H1 (cell line): Measurements from ENCODE around the gene IFT80. TPM values are rescaled to one million over a fixed set of nuclear protein-coding genes. Genes with fewer than 3 reads are reported as not detected.

Experiments
- CTCF ChIA-PET: fragments of 300-600 bp; sonication (Branson Sonifier 250); formaldehyde crosslinking; loops from one replicate; lab custom pipeline; 2021; ENCODE audit not compliant: partially characterized antibody; lab: Charles Lee
- POLR2A ChIA-PET: fragments of 300-600 bp; sonication (Branson Sonifier 250); formaldehyde crosslinking; loops from one replicate; lab custom pipeline; 2021; ENCODE audit warnings: inconsistent platforms; ENCODE audit not compliant: partially characterized antibody; lab: Charles Lee
- DNase-seq, 2 experiments: peaks; one replicate each; pipeline versions ENCODE4 v3.0.0 to v3.0.0-alpha.2; 2010 to 2022; ENCODE audit warnings: low spot score in 2 of 2, low read depth in 1 of 2, mixed read lengths in 1 of 2
- FAIRE-seq: peaks from 2 replicates; lab custom pipeline; 2011; peaks lifted over from hg19 to GRCh38; lab: Jason Lieb, UNC
- H2AFZ ChIP-seq: 2 replicates; pipeline ENCODE4 v1.8.1; 2012; ENCODE audit warnings: low read length, inconsistent platforms
- H2AK5ac ChIP-seq: 2 replicates; pipeline ENCODE4 v1.6.1; 2013; ENCODE audit warnings: low read depth, low read length
- H2BK120ac ChIP-seq: replicated peaks from 2 replicates; pipeline ENCODE3; 2013; ENCODE audit warnings: low read depth, low read length, inconsistent platforms
- H2BK12ac ChIP-seq: 2 replicates; pipeline ENCODE4 v1.6.1; 2013; ENCODE audit warnings: low read depth, low read length
- H2BK15ac ChIP-seq: 2 replicates; pipeline ENCODE4 v1.6.1; 2013; ENCODE audit warnings: low read length
- H2BK20ac ChIP-seq: 2 replicates; pipeline ENCODE4 v1.6.1; 2013; ENCODE audit warnings: low read length
- H2BK5ac ChIP-seq: 2 replicates; pipeline ENCODE4 v1.6.1; 2013; ENCODE audit warnings: low read depth, low read length
- H3K14ac ChIP-seq: 2 replicates; pipeline ENCODE4 v1.6.1; 2013; ENCODE audit warnings: inconsistent platforms; ENCODE audit not compliant: insufficient read length
- H3K18ac ChIP-seq: 2 replicates; pipeline ENCODE4 v1.6.1; 2013; ENCODE audit warnings: low read length; ENCODE audit errors: extremely low read depth
- H3K23ac ChIP-seq: 2 replicates; pipeline ENCODE4 v1.6.1; 2013; ENCODE audit warnings: inconsistent platforms; ENCODE audit not compliant: insufficient read length
- H3K23me2 ChIP-seq: 2 replicates; pipeline ENCODE4 v1.6.1; 2013; ENCODE audit warnings: low read depth, low read length
- H3K27ac ChIP-seq: 2 replicates; pipeline ENCODE4 v1.6.1; 2011; ENCODE audit warnings: low read depth, low read length, inconsistent platforms
- H3K27me3 ChIP-seq, 4 experiments: replicated peaks in 1 of 4; 1 replicate in 1 of 4; 2 replicates in 3 of 4; pipeline versions ENCODE4 v1.6.1 to v1.8.1; 2011 to 2013; ENCODE audit warnings: low read length in 3 of 4, mild to moderate bottlenecking in 3 of 4, inconsistent platforms in 2 of 4, mixed read lengths in 2 of 4, moderate library complexity in 1 of 4; ENCODE audit not compliant: control insufficient read depth in 3 of 4, insufficient read depth in 3 of 4; ENCODE audit errors: extremely low read depth in 1 of 4
- H3K36me3 ChIP-seq, 4 experiments: 2 replicates each; pipeline versions ENCODE4 v1.6.1 to v1.8.1; 2011 to 2013; ENCODE audit warnings: mild to moderate bottlenecking in 4 of 4, low read length in 3 of 4, moderate library complexity in 2 of 4, control low read depth in 1 of 4, inconsistent platforms in 1 of 4; ENCODE audit not compliant: insufficient read depth in 4 of 4, control insufficient read depth in 2 of 4
- H3K4ac ChIP-seq: replicated peaks from 2 replicates; pipeline ENCODE3; 2013; ENCODE audit warnings: low read length, low read depth, mixed read lengths, inconsistent platforms; ENCODE audit not compliant: insufficient read length
- H3K4me1 ChIP-seq, 4 experiments: replicated peaks in 1 of 4; 1 replicate in 1 of 4; 2 replicates in 3 of 4; pipeline versions ENCODE4 v1.6.1 to v1.8.1; 2011 to 2013; ENCODE audit warnings: low read length in 3 of 4, inconsistent platforms in 2 of 4, mixed read lengths in 1 of 4; ENCODE audit not compliant: insufficient read depth in 4 of 4, control insufficient read depth in 3 of 4
- H3K4me2 ChIP-seq, 2 experiments: 2 replicates each; pipeline versions ENCODE4 v1.6.1 to v1.8.1; 2011 to 2013; ENCODE audit warnings: low read depth in 2 of 2, low read length in 2 of 2, control low read depth in 1 of 2, inconsistent platforms in 1 of 2, mild to moderate bottlenecking in 1 of 2; ENCODE audit not compliant: insufficient read depth in 1 of 2
- H3K4me3 ChIP-seq, 4 experiments: fragments of 200-600, 300-600 bp in 1 of 4; sonication (generic), shearing (Covaris generic), sonication (Bioruptor Twin) in 1 of 4; 2 replicates each; pipeline versions ENCODE4 v1.5.1 to v1.8.1; 2011 to 2016; ENCODE audit warnings: low read length in 4 of 4, low read depth in 3 of 4, control low read depth in 2 of 4, inconsistent platforms in 2 of 4, mild to moderate bottlenecking in 2 of 4, mixed read lengths in 1 of 4, moderate library complexity in 1 of 4; ENCODE audit not compliant: insufficient read depth in 2 of 4; ENCODE audit errors: extremely low read depth in 1 of 4
- H3K56ac ChIP-seq: replicated peaks from 2 replicates; pipeline ENCODE3; 2013; ENCODE audit warnings: low read depth, mild to moderate bottlenecking, mixed read lengths, low read length, inconsistent platforms; ENCODE audit not compliant: insufficient read length
- H3K79me1 ChIP-seq: 2 replicates; pipeline ENCODE4 v1.6.1; 2013; ENCODE audit warnings: low read depth, low read length, control low read depth
- H3K79me2 ChIP-seq, 2 experiments: 2 replicates each; pipeline versions ENCODE4 v1.6.1 to v1.8.1; 2012 to 2013; ENCODE audit warnings: low read length in 2 of 2, mild to moderate bottlenecking in 2 of 2, inconsistent platforms in 1 of 2; ENCODE audit not compliant: insufficient read depth in 2 of 2, control insufficient read depth in 1 of 2
- H3K9ac ChIP-seq, 4 experiments: replicated peaks in 1 of 4; 1 replicate in 1 of 4; 2 replicates in 3 of 4; pipeline versions ENCODE4 v1.6.1 to v1.8.1; 2011 to 2013; ENCODE audit warnings: low read depth in 3 of 4, low read length in 3 of 4, control low read depth in 2 of 4, mild to moderate bottlenecking in 2 of 4, moderate library complexity in 2 of 4, inconsistent platforms in 1 of 4; ENCODE audit errors: extremely low read depth in 1 of 4
- H3K9me3 ChIP-seq, 2 experiments: 2 replicates each; pipeline versions ENCODE4 v1.6.1 to v1.8.1; 2012 to 2013; ENCODE audit warnings: mild to moderate bottlenecking in 2 of 2, moderate library complexity in 2 of 2, control low read depth in 1 of 2, inconsistent platforms in 1 of 2, low read depth in 1 of 2, low read length in 1 of 2, mixed read lengths in 1 of 2; ENCODE audit not compliant: insufficient read depth in 2 of 2
- H4K20me1 ChIP-seq, 2 experiments: replicated peaks in 1 of 2; 2 replicates each; pipeline versions ENCODE3 to v1.8.1; 2011 to 2013; ENCODE audit warnings: inconsistent platforms in 2 of 2, low read length in 2 of 2, mild to moderate bottlenecking in 1 of 2; ENCODE audit not compliant: insufficient read depth in 2 of 2, control insufficient read depth in 1 of 2
- H4K5ac ChIP-seq: 2 replicates; pipeline ENCODE4 v1.6.1; 2013; ENCODE audit warnings: low read length, low read depth, mixed read lengths, inconsistent platforms; ENCODE audit not compliant: insufficient read length
- H4K8ac ChIP-seq: 2 replicates; pipeline ENCODE4 v1.8.0; 2013; ENCODE audit warnings: mild to moderate bottlenecking, moderate library complexity, low read length, inconsistent platforms; ENCODE audit not compliant: insufficient read depth; ENCODE audit errors: extremely low read depth
- H4K91ac ChIP-seq: replicated peaks from 2 replicates; pipeline ENCODE3; 2013; ENCODE audit warnings: low read length, mixed read lengths, inconsistent platforms; ENCODE audit not compliant: insufficient read length
- BRCA1 ChIP-seq: IDR thresholded peaks from 2 replicates; pipeline ENCODE4 v1.6.1; 2012; ENCODE audit warnings: low read depth, low read length, improper control_type of control experiment
- CBX5 ChIP-seq: fragments of 300-800, 300-1000 bp; sonication (generic); IDR thresholded peaks from 2 replicates; pipeline ENCODE4 v1.7.1; 2016; ENCODE audit warnings: antibody characterized with exemption, low read length, low read depth
- CTCF ChIP-seq, 3 experiments: IDR thresholded peaks; 1 replicate in 2 of 3; 2 replicates in 1 of 3; pipeline versions ENCODE4 v1.5.1 to v1.6.1; 2011; ENCODE audit warnings: low read length in 3 of 3, mild to moderate bottlenecking in 3 of 3, inconsistent platforms in 2 of 3, low read depth in 1 of 3, moderate library complexity in 1 of 3; ENCODE audit not compliant: insufficient read depth in 1 of 3; ENCODE audit errors: control extremely low read depth in 1 of 3
- EP300 ChIP-seq, 2 experiments: IDR thresholded peaks; 1 replicate in 1 of 2; 2 replicates in 1 of 2; pipeline ENCODE4 v1.6.1; 2011 to 2012; ENCODE audit warnings: low read depth in 2 of 2, low read length in 2 of 2, mild to moderate bottlenecking in 2 of 2, borderline replicate concordance in 1 of 2, inconsistent platforms in 1 of 2, moderate library complexity in 1 of 2
- EZH2 ChIP-seq: fragments of 200-600 bp; sonication (generic); IDR thresholded peaks from 2 replicates; pipeline ENCODE4 v1.7.1; 2012; ENCODE audit warnings: low read depth, mild to moderate bottlenecking, moderate library complexity, low read length, inconsistent platforms; ENCODE audit not compliant: severe bottlenecking
- FOSL1 ChIP-seq: IDR thresholded peaks from 2 replicates; pipeline ENCODE4 v1.6.1; 2011; ENCODE audit warnings: mild to moderate bottlenecking, low read depth, low read length, moderate library complexity; ENCODE audit not compliant: insufficient read depth
- KDM4A ChIP-seq: IDR thresholded peaks from one replicate; pipeline ENCODE4 v1.7.1; 2012; ENCODE audit warnings: low read depth, mild to moderate bottlenecking, moderate library complexity, low read length, inconsistent platforms; ENCODE audit not compliant: severe bottlenecking
- NRF1 ChIP-seq: IDR thresholded peaks from 2 replicates; pipeline ENCODE4 v1.6.1; 2011; ENCODE audit warnings: mild to moderate bottlenecking, low read depth, low read length, improper control_type of control experiment
- SP1 ChIP-seq: IDR thresholded peaks from 2 replicates; pipeline ENCODE4 v1.6.1; 2011; ENCODE audit warnings: low read depth, low read length
- SRF ChIP-seq: IDR thresholded peaks from 2 replicates; pipeline ENCODE4 v1.6.1; 2011; ENCODE audit warnings: mild to moderate bottlenecking, low read depth, low read length, moderate library complexity
- ZNF274 ChIP-seq: IDR thresholded peaks from 2 replicates; pipeline ENCODE4 v1.7.0; 2012; ENCODE audit warnings: low read length, borderline replicate concordance; ENCODE audit errors: extremely low read depth
- WGBS, 2 experiments: shearing (Covaris generic) in 1 of 2; methylation state at CpG; one replicate each; pipeline versions ENCODE4 v1.1.6 to v1.1.7; 2013 to 2015; ENCODE audit warnings: low lambda C conversion rate in 2 of 2, mixed read lengths in 2 of 2, inconsistent platforms in 1 of 2, low coverage in 1 of 2, missing lambda C conversion rate in 1 of 2; ENCODE audit not compliant: insufficient replicate concordance in 2 of 2, insufficient coverage in 1 of 2, insufficient read length in 1 of 2; ENCODE audit errors: extremely low coverage in 1 of 2, missing lambda C conversion rate in 1 of 2; 5-methylcytosine and 5-hydroxymethylcytosine counted together
- polyA plus RNA-seq, 7 experiments: library from polyadenylated mRNA; depleted of rRNA in 3 of 7; stranded (reverse) in 5 of 7; unstranded in 2 of 7; fragments of >200 nt in 5 of 7; fragments of 200-250 nt in 2 of 7; gene quantifications; 1 replicate in 5 of 7; 2 replicates in 1 of 7; 4 replicates in 1 of 7; pipeline versions ENCODE4 v1.2.1 to v1.2.3, GENCODE V29; 2011 to 2013; ENCODE audit warnings: missing spikeins in 2 of 7, mixed read lengths in 2 of 7
- total RNA-seq: library from RNA; stranded (reverse); fragmentation: NEBNext Ultra II Directional; extraction: Animal tissue kit (Norgen Biotek cat#: 25700); gene quantifications from 2 replicates; pipeline ENCODE4 v1.2.1, GENCODE V29; 2021

The IFT80 gene
- total and polyA plus RNA-seq, 2 of the 8 experiments (the other 6 are each of a cell fraction or from before 2014, with no cell fraction given): 7.2 to 25.9 TPM

- no peaks in the 10 kb centered on the region for H3K27me3 ChIP-seq
- TF ChIP-seq KDM4A (no peak), ZNF274 (no peak), BRCA1 (no peak), FOSL1 (no peak), NRF1 (no peak), CBX5 (no peak), CTCF (IDR thresholded peaks at IDR 0.05; ENCODE audit: control extremely low read depth in 1 of 3, insufficient read depth in 1 of 3, low read depth in 1 of 3, low read length in 3 of 3) (no peak), SRF (no peak), SP1 (no peak), EP300 (IDR thresholded peaks at IDR 0.05; ENCODE audit: borderline replicate concordance in 1 of 2, low read depth in 2 of 2, low read length in 2 of 2) (no peak), EZH2 (no peak)
- TF ChIP-seq, all 59 proteins: peak for 0
- H4K20me1 ChIP-seq: no peaks in the 10 kb centered on the region
- peaks cover 0 to 17% (median 6%) of the 10 kb centered on the region in 4 experiments; a peak in 3 of 8 replicates for H3K36me3 ChIP-seq
- H3K14ac ChIP-seq: no peak overlapping the region
- DNase-seq (no peak), FAIRE-seq (no peak)
- no peak overlapping the region for H2AK5ac ChIP-seq
- WGBS, 2 experiments: 81% methylated on average over 1 of the region's 1 CpG; no CpG with 5 or more reads in 1 of the 2 experiments
- no peaks in the 10 kb centered on the region for H3K23me2 ChIP-seq
- no peak overlapping the region for H3K18ac ChIP-seq
- H2BK120ac ChIP-seq: no peak overlapping the region
- no peak overlapping the region for H2BK5ac ChIP-seq
- H3K4ac ChIP-seq: no peak overlapping the region
- no peak overlapping the region for H3K4me3 ChIP-seq
- no peak overlapping the region for H3K4me2 ChIP-seq
- H3K79me1 ChIP-seq: no peaks in the 10 kb centered on the region
- H4K5ac ChIP-seq: no peak overlapping the region
- H3K27ac ChIP-seq: no peak overlapping the region
- H3K9ac ChIP-seq: no peak overlapping the region
- H2BK20ac ChIP-seq: no peak overlapping the region
- no peaks in the 10 kb centered on the region for H3K4me1 ChIP-seq
- H3K9me3 ChIP-seq: no peaks in the 10 kb centered on the region
- H3K79me2 ChIP-seq: no peaks in the 10 kb centered on the region
- no peak overlapping the region for H2BK12ac ChIP-seq
- H2BK15ac ChIP-seq: no peak overlapping the region
- CTCF ChIA-PET: interaction anchor here (0.8 kb wide), 1 partner anchor 39 kb away, joined by 4 read pairs; no protein-coding TSS in a partner anchor
- H3K56ac ChIP-seq: no peak overlapping the region
- no peak overlapping the region for H4K8ac ChIP-seq
- H3K23ac ChIP-seq: no peak overlapping the region
- H4K91ac ChIP-seq: no peak overlapping the region
- POLR2A ChIA-PET: interaction anchor here (0.6 to 0.7 kb wide), 2 partner anchors 532 to 1472 kb away, joined by 3 to 4 read pairs; no protein-coding TSS in a partner anchor
- H2AFZ ChIP-seq: no peak overlapping the region
Observed at GRCh38 chr3:160369784-160370183, 29.2 kb downstream of the IFT80 start.
